Hepatocyte (in vitro differentiated cells): ENCODE results near the gene KMT5B.

Experiments
- CTCF ChIP-seq: fragments of 200-600 bp; sonication (generic); IDR thresholded peaks from 2 replicates; pipeline ENCODE4 v1.5.1; 2016; ENCODE audit warnings: antibody characterized with exemption, mild to moderate bottlenecking; ENCODE audit not compliant: poor library complexity
- EZH2 ChIP-seq: fragments of 200-600 bp; sonication (generic); IDR thresholded peaks from 2 replicates; pipeline ENCODE4 v1.6.1; 2016; ENCODE audit warnings: antibody characterized with exemption, mild to moderate bottlenecking, borderline replicate concordance
- EZH2phosphoT487 ChIP-seq: fragments of 200-600 bp; sonication (generic); IDR thresholded peaks from one replicate; pipeline ENCODE4 v1.6.1; 2018; ENCODE audit warnings: antibody characterized with exemption, mild to moderate bottlenecking, low read depth, moderate library complexity; ENCODE audit not compliant: unreplicated experiment, severe bottlenecking

DNA sequence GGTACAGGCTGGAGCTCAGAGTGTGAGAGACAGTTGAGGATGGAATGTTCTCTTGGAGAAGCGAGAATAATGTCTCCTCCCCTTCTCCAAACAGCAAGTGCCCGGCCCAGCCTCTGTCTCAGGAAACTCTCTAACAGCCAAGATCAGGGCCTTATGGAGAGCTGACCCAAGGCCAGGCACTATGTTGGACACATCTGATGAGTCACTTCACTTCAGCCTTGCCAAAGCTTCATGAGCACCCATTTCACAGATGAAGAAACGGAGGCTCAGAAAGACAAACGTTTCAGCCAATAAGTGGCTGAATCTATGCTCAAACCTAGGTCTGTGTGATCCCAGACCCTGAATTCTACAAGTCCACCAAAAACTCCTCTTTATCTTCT lies 69.8 kb downstream of the KMT5B start:
- no peak for TF ChIP-seq CTCF
- no peak for TF ChIP-seq EZH2phosphoT487
- no peak for TF ChIP-seq EZH2
